HG03378 (cell line): ENCODE measurements around the gene NRCAM.

Experiments used
- ATAC-seq: cut with Tn5 transposase; IDR thresholded peaks from one replicate; pipeline ENCODE4 v1.9.1; 2021; ENCODE audit warnings: mild to moderate bottlenecking, moderate library complexity; ENCODE audit not compliant: unreplicated experiment

NRCAM gene

DNA sequence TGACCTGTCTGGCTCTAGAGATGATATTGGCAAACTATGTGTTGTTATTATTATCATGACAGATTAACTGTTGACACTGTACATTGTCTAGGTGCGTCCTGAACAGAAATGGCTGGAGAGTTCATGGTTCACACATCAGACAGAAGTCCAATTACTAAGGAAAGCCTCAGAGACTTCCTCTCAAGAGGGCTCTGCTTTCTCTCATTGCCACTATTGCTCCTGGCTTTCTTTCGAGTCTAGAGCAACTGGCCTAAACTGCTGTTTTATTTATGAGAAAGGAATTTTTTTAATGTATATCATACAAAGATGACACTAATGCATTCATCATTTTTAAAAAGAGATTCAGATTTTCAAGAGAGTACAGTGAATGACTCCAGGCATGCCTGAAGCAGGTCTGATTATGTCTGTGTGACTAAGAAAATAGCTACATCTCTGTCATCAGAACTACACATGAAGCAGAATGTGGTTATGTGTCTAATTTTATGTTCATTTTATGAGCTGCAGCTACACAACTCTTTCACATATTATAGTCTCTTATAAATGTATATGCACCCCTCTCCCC lies 30.4 kb downstream of the NRCAM start:
- no peak for ATAC-seq

DNA sequence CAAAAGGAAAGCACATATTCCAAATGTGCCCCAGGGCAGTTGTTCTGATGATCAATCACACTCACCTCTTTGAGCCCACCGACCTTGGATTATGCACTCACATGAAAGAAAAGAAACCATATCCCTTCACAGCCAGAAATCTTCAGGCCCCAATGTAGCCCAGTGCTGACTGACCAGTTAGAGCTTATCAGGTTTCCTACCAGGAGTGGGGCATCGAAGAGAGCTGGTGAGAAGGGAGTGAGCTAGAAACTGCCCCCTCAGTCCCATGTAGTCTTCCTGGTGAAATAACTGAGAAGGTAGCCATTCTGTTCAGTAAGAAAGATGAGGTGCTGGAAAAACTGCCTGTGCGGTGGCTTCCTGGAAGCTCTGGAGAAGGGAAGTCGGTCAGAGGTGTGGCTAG lies 32.2 kb downstream of the NRCAM start:
- no peak for ATAC-seq

DNA sequence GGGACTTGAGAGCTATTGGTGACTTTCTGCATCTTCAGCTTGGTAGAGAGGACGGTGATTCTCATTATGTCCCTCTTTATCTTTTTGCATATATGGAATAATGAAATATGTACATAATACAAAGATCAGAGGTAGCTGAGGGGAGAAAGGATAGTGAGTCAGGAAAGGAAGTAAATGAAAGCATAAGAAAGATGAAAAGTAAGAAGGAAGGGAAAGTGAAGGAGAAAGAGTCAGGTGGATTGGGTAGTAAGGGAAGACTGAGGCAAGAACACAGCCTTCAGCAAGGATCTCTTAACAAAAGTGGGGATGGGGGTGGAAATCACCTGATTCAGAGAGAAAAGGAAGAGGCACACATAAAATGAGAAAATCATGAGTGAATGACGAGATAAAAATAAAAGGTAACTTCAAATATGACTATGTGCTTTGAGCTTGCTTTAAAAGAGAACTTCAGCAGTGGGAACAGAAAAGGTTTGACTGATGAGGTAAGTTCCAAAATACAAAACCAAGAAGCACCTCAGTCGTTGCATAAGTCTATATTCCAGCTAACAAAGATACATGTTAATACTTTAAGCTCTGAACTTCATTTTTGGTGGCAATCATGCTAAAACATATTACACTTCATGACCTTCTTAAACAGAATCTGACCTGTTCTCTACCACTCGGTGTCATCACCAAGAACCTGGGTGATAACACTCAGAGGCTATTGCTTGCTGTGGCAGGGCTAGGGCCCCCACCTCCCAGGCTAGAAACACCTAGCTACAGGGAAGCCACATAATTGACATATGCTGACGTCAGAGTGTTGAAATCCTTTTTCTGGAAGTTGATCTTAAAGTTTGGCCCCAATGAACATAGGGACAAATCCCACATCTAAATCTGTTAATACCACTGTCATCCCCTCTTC lies 32.9 kb downstream of the NRCAM start:
- ATAC-seq: no peak

DNA sequence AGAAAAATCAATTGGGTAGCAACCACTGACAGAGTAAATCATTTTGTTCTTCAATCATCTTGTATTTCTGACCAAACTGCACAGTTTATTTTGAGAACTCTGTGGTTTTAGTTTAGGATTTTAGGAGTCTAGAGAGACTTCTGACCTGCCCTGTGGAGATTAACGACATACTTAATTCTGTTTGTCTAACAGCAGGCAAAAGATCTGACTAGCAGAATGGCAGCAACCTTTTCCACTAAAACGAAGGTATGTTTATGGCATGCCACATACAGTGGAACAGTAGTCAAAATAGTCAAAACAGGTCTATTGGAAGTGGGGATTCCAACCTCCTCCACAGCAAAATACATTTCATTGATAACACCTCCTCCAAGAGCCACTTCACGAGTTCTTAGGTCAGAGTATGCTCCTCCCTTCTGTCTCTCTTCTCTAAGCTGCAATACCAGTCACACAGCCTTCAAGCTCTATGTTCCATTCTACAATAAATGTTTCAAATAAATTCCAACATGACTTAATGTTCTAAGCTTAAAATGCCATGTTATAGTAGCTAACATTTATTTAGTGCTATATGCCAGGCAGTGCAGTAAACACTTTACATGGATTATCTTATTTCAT lies 34.4 kb downstream of the NRCAM start:
- ATAC-seq: no peak

DNA sequence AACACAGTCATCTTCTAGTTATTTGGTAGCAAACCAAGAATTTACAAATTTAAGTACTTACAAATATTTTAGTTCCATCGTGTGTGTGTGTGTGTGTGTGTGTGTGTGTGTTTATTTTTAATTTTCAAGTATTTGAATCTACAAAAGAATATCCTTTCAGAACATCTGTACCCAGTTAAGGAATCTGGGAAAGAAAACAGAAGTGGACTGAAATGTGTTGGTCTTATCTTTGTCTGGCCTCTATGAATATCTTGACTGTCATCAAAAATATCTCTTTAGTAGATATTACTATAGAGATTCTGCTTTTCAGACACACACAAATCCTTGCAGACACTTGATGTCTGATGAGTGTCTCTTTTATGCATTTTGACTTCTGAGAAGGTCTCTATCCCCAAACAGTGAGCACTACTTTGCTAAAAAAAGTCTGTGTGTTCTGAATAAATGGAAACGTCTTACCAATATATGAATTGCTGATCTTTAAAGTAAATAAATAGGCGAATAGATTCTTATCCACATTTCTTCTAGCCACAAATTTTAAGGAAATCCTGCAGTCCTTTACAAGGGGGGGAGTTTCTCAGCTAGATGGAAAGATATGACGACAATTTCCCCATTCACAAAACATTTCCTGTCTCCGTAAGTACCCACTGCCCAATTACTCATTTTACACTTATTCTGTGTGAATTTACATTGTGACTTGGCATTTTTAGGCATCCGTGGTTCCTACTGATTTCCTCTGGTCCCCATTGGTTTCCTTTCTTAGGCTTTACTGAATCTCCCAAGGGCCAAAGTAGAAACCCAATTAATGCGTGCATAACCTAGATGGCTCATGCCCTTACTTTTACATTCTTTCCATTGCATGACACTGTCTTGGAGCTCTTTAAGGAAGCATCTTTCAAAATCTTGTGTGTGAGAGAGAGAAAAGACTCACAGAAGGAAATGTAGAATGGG lies 36.0 kb downstream of the NRCAM start:
- ATAC-seq: no peak

DNA sequence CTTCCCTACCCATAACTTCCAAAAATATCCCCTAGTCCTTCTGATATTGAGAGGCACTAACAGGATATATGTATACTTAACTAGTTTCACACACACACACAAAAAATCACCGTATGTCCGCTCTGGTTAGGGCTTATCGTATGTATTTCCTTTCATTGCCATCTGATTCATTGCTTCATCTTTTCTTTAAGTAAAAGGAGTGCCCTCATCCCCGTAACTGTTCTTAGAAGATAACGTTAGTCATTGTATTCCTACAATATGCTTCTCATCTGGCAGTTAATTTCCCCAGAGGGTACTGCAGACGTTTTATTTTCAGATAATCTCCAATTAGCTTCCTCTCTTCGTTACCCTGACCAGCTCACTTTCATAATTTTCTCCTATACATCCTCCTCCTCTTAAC lies 37.3 kb downstream of the NRCAM start:
- no peak for ATAC-seq

DNA sequence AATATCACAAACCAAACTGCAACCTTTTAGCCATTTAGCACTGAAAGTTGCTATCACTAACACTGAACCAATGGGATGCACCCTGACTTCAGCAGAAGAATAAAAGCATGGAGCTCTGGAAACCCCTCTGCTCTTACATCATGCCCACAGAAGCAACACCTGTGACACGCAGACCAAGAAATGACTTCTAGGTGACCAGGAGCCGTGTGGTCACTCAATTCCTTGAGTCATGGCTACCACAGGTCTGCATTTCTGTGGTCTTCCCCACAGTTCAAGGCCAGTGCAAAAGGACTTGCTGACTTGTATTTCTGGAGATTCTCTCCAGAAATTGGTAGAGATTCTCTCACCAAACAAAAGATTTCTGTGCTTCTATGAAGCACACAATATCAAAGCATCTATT lies 38.3 kb downstream of the NRCAM start:
- ATAC-seq: no peak

DNA sequence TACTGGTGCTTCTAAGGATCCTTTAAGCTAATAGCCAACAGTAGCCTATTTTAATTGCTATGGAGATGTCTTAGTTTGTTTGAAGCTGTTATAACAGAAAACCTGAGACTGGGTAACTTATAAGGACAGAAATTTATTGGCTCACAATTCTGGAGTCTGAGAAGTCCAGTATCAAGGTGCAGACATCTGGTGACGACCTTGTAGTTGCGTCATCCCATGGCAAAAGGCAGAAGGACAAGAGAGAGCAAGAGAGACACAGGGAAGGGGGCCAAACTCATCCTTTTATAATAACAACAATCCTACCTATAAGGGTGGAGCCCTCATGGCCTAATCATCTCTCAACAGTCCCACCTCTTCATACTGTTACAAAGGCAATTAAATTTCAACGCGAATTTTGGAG lies 39.1 kb downstream of the NRCAM start:
- ATAC-seq: no peak

DNA sequence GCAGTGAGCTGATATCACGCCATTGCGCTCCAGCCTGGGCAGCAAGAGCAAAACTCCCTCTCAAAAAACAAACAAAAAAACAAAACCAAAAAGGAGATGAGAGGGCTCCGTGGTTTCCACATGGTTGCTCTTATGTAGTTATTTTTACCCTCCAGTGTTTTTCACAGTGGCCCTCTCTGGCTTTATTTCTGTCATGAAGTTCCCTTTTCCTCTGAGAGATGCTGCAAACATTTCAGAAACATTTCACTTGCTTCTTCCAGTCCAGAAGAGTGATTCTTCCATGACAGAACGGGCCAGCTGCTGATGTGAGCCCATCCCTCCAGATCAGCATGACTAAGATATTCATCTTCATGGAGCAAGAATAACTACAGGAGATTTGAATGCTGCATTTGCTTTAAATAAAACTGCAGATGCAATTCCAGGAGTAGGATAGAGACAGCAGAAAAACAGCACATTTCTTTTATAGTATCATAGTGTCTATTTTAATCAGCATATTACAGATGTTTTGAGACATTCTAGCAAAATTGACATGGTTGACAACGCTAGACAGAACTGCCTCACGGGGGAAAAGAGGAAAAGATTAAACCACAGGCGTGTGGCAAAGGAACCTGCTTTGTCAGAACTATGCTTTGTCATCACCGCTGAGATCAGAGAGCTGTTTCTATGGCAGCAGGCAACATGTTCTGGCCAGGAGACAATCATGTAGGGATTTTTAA lies 40.3 kb downstream of the NRCAM start:
- peak; percentile 87 for ATAC-seq

DNA sequence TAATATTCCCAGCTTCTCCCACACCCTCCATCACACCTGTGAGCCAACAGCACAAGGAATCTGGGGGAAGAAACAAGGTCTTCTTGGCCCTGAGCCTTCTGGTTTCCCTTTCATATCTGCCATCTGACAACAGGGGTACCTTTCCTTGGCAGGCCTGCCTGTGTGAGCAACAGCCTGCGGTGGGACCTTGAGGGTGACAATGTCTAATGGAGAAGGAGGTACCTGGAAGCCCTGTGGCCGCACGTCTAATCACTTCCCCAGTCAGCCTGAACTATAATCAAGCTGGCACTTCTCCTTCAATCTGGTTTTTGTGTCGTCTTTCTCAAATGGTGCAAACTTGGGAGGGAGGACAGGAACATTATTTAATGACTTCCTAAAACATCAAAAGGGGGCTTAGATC lies 41.2 kb downstream of the NRCAM start:
- ATAC-seq: no peak

DNA sequence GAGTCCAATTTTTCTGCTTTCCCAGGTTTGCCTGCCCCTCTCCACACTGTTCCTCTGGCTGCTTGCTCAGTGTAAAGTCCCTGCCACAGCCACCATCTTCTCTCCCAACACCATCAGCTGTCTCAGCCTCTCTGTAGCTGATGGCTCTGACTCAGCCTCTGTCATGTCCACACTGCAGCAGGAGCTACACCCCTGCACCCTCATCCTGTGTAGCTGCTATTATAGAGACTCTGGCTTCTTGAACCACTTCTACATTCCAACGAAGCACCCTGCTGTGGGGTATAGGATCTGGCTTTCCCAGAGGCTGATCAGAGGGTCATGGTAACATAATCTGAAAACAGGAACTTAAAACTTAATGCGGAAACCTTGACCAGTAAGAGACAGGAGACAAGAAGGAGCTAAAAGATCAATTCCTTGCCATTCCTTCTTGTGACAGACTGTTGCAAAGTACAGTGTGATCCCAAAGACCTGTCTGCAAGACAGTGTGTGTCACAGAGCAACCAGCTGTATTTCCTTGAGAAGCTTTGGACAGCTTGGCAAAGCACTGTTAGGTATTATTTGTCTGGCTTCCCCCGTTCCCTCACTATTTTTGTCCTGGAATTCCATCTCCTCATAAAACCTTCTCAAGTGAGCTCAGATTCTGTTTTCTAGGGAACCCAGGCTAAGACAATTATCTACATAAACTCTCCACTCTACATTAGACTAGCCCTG lies 42.3 kb downstream of the NRCAM start:
- ATAC-seq: no peak

DNA sequence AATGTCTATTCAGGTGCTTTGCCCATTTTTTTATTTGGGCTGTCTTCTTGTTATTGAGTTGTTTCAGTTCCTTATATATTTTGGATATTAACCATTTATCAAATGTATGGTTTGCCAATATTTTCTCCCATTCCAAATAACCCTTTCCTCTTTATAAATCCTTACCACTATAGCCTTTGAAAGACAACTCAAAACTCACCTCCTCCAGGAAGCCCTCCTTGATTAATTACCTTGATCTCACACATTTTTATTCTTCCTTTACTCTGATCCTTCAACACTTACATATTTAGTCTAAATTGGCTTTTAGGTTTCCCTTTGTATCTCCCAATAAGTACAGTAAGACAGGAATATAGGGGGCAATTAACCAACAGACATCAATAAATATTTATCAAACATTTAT lies 42.9 kb downstream of the NRCAM start:
- ATAC-seq: no peak

DNA sequence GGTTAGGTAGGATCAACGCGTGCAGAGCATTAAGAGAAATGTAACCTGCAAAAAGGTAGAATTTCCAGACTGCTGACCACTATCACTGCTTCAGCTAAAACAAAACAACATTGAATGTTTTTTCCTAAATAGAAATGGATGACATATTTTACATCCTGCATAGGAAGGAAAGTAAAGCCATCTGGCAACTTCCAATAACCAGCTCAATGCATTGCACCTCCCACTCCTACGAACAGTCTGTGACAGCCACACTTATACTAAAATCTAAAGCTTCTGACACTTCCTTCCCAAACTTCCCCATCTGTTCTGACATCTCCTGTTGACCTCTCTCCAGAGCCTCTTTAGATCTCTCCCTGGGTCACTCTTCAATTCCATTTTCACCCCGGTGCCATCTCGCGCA lies 47.1 kb downstream of the NRCAM start:
- ATAC-seq: no peak

DNA sequence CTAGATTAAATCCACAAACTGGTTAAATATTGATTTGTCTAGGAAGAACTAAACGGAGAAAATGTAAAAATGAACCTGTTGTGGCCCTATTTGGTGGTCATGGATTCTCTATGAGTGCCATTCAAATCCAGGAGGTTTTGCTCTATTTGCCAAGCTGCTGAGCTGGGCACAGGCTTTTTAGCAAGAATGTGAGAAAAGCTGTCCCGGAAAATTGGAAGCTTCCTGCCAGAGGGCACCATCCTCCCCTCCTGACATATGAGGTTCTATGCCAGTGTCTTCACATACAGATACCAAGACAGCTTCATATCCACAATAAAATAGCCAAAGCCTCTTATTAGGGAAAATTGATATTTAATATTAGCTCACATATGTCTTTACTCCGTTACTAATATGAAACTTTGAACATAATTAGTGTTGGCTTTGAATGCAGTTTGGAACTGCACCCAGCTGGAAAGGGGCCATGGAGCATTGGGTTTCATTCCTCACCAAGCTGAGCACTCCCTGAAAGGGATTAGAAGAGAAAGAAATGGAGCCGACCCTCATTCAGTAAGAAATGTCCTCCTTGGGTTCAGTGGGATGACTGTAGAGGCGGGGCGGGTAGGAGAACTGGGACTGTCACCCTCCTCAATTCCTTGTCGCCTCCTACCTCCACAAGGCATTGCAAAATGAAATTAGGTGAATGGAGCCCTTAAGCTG lies 47.8 kb downstream of the NRCAM start:
- no peak for ATAC-seq

DNA sequence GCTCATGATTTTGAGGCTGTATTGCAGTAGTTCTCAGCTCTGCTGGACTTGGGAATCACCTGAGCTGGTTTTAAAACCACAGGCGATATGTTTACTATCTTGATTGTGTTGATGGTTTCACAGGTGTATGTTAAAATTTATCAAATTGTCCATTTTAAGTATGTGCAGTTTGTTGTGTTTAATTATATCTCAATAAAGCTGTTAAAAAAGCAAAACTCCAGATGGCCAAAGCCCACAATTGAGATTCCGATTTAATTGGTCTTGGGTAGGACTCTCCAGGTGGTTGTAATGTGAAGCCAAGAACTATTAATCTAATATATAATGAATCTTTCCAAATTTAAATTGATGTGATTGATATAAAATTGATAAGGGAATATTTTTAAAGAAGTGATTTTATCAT lies 48.6 kb downstream of the NRCAM start:
- no peak for ATAC-seq

DNA sequence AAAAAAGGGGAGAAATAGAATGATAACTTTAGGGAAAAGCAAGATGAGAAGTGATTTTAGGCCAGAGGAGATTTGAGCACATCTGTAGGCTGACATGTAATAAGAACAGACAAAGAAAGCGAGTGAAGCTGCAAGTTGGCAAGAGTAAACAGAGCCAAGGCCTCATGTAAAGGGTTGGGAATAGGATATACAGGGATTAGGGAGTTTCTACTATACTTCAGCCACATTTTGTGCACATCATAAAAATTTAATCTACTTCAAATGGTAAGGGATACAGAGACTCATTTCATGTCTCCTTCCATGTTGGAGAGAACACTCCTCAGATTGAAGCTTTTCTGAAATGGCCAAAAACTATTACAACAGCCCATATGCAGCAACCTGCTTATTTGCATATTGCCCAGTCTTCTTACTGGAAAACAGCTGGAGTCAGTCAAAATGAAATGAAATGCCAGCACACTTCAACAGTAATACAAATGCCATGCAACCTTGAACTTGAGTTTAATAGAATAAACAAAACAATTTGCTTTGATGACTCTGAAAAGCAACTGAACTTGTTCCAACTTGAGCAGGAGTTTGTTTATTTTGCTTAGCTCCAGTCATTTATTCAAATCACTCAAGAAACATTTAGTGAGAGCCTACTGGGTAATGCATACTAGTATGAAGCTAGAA lies 49.9 kb downstream of the NRCAM start:
- ATAC-seq: no peak

DNA sequence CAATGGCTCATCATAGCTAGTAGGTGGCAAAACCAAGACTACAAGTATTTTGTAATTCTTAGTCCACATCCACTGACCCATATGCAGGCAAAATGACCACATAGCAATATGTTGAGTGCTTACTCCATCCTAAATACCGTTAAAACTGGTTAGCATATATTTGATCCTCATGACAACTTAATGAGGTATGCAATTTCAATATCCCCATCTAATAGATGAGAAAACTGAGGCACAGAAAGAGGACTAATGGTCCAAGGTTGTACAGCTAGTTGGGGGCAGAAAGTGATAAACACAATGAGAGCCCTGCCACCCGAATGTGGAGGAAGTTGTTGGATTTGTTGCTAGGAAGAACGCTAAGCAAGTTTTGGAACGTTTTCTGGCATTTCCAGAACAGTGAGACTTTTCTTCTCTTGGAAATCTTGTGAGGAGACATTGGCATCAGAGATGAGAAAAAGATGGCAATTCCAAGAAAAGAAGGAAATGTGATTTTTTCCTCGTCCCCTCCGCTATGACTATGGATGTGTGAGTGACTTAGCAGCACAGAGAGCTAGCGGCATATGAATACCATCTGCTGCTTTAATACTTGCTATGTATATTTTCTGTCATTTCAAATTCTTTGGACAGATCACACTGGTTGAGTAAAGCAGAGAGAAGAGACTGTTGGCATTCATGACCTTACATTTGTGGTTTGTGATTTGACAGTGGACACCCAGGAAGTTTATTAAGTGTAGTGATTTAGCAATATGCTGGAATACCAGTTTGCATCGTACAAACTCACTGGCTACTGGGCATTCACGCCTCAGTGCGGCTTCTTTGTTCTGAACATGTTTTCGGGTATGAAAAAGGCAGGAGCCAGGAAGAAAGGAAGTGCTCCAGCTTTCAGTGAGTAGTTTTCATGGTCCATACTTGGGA lies 51.5 kb downstream of the NRCAM start:
- no peak for ATAC-seq
